Esophagus mucosa (tissue), 1 donor: ENCODE results near the gene TCP11X2. TPM values are rescaled to one million over a fixed set of nuclear protein-coding genes. Genes with fewer than 3 reads are reported as not detected.
"Not testable (repeated sequence)": the region's sequence is repeated elsewhere in the genome, so short reads cannot be mapped to it uniquely, and the experiment has no call there.

Experiments
- ATAC-seq: fragments of 200-7000 bp; cut with Tn5 transposase; one replicate; pipeline ENCODE4 v1.9.1; 2020
- total RNA-seq: library from RNA; stranded (reverse); gene quantifications from one replicate; pipeline ENCODE4 v1.2.4, GENCODE V29; 2023
- donor health status: DM: yes; HTN: yes; CAD: no.

TCP11X2 gene
- not detected for total RNA-seq

GRCh38 chrX:102471762-102472220 lies at the start of gene TCP11X2:
TSS of gene TCP11X2 (minus strand) at chrX:102471812.
- ATAC-seq, result not testable (repeated sequence)

- ATAC-seq, result no peak
Measured at GRCh38 chrX:102517326-102517725, 45.7 kb upstream of the TCP11X2 start.

GRCh38 chrX:102515975-102516941 lies 44.6 kb upstream of the TCP11X2 start, which contains the start of gene TMSB15A:
TSS of gene TMSB15A (minus strand) at chrX:102516739.
- ATAC-seq, result peak; percentile 62

GRCh38 chrX:102514536-102514935 lies 42.9 kb upstream of the TCP11X2 start:
- ATAC-seq, result no peak

- no peak for ATAC-seq
Measured at GRCh38 chrX:102498732-102499131, 27.1 kb upstream of the TCP11X2 start.

- ATAC-seq, result no peak
Measured at GRCh38 chrX:102491766-102492165, 20.2 kb upstream of the TCP11X2 start.

GRCh38 chrX:102478765-102479164 lies 7.2 kb upstream of the TCP11X2 start:
- ATAC-seq, result not testable (repeated sequence)

- not testable (repeated sequence) for ATAC-seq
Measured at GRCh38 chrX:102470215-102470614, 1.4 kb downstream of the TCP11X2 start.

GRCh38 chrX:102458615-102459014 lies 13.0 kb downstream of the TCP11X2 start:
- not testable (repeated sequence) for ATAC-seq

- not testable (repeated sequence) for ATAC-seq
Measured at GRCh38 chrX:102439908-102440307, 31.7 kb downstream of the TCP11X2 start, which contains the start of gene NXF2B. TSS of gene NXF2B (minus strand) at chrX:102440008. CDS start at chrX:102380036, 59,972 bp downstream.

- not testable (repeated sequence) for ATAC-seq
Measured at GRCh38 chrX:102414493-102414892, 57.1 kb downstream of the TCP11X2 start.

Other genes starting within 250 kb of the TCP11X2 start
- gene NXF2, start 224.6 kb downstream of the TCP11X2 start, total RNA-seq, result not detected
- gene NXF2B, start 31.8 kb downstream of the TCP11X2 start, total RNA-seq, result not detected
- gene TMSB15A, start 44.9 kb upstream of the TCP11X2 start, total RNA-seq, result not detected
- gene ARMCX5, start 127.7 kb upstream of the TCP11X2 start, total RNA-seq, result 7.3 TPM
- gene GPRASP1, start 179.7 kb upstream of the TCP11X2 start, total RNA-seq, result 1.2 TPM
- 3.1 TPM for gene GPRASP2, start 240.6 kb upstream of the TCP11X2 start, total RNA-seq
- 1.8 TPM for gene GPRASP3, start 248.9 kb upstream of the TCP11X2 start, total RNA-seq